ENCODE measurements around the gene DTX1.
A peak's percentile ranks its signal among the peaks of the same experiment; 100 is the strongest.
"Not testable (repeated sequence)": the region's sequence is repeated elsewhere in the genome, so short reads cannot be mapped to it uniquely, and the experiment has no call there.

Gene DTX1

DNA sequence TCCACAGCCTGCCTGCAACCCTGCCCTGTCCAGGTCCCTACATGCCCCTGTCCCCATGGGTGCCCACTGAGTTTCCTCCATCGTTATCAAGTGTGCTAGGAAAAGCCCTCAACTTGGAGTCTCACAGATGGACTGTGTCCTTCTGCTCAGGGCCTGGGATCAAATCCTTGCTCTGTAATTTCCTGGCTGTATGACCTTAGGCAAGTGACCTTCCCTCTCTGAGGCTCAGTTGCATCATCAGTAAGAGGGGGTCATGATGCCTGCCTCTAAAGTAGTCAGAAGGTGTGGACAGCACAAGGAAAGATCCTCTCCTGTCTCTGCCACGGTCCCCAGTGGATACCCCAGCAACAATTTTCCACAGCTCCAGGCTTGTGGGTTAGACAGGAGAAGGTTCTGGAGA is 56.9 kb downstream of the DTX1 start:
- DNase-seq (ENCODE audit: low spot score) (no peak), FAIRE-seq (no peak)

DNA sequence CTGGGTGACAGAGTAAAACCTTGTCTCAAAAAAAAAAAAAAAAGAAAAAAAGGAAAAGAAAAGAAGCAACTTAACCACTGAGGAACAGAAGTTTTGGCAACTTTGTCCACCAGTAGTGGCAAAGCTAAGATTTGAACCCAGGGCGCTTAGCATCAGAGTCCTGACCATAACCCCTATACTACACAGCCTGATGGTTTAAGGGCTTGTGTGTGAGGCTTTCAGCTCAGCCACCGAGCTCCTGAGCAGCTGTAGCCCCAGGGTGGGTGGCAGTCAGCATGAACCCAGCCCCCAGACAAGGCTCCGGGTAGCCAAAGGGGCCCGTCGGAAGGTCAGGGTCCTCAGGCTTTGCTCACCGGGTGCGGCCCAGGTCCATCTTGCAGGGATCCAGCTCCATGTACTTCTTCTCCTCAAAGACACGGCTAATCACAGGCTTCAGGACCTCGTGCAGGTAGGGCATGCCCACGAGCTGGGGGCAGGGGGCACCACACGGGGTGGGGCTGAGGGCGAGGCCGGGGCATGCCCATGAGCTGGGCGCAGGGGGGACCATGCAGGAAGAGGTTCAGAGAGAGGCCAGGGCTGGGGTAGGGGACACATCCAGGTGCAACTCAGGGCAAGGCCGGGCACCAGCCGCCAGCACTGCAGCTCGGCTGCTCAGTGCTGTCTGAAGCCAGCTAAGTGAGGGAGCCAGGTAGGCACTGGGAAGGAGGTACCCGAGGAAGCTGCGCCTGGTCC is 58.1 kb downstream of the DTX1 start:
- FAIRE-seq, result no peak
- no peak for DNase-seq (ENCODE audit: low spot score)

DNA sequence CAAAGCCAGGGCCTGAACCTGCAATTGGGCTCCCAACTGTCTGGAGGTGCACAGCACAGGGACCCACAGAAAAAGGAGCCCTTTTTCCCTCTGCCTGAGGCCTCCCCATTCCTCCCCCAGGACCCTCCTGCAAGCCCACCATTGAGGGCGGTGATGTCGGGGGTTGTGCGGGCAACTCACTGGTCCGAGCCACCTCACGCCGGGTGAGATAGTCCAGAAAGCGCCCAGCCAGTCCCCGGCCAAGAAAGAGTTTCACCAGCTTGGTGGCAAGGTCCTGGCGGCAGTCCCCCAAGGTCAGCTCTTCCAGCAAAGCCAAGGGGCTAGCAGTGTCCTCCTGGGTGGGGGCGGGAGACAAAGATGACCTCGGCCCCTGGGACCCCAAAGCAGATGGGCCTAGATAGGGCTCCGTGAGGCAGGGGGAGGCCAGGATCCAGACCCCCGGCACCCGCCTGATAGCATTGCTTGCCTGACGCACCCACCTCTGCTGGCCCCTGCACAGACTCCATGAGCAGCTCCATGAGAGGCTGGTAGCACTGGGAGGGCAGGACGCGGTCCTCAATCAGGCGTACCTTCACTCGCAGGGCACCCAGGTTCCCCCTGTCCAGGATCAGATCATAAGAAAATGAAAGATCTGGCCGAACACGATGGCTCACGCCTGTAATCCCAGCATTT is 59.1 kb downstream of the DTX1 start:
- FAIRE-seq, result no peak
- DNase-seq (ENCODE audit: low spot score), result no peak

DNA sequence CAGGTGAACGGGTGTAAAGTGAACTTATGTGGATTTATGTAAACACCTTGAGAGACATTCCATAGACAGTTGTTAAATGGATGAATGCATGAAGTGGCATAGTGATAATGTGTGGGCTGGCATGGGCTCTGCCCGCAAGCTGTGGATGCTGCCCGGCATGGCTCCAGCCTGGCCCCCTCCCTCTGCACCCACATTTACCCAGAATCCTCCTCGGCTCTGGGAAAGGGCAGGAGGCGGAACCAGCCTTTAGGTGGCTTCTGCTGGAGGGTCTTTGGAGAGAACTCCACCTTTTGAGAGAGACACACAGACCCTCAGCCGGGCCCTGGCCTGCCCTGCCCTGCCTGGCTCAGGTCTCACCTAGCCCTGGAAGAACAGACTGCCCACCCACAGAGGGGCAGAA is 60.3 kb downstream of the DTX1 start:
- DNase-seq (ENCODE audit: low spot score), result no peak
- no peak for FAIRE-seq

DNA sequence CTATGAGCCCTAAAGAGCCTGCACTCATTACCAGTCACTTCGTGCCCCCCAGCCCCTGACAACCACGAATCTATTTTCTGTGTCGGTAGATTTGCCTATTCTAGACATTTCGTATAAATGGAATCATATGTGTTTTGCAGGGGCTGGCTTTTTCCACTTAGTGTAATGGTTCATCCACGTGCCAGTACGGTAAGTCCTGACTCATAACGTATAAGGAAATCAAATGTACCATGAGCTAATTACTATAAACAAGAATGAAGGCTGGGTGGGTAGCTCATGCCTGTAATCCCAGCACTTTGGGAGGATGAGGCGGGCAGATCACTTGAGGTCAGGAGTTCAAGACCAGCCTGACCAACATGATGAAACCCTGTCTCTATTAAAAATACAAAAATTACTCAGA is 61.2 kb downstream of the DTX1 start:
- not testable (repeated sequence) for DNase-seq (ENCODE audit: low spot score); FAIRE-seq

DNA sequence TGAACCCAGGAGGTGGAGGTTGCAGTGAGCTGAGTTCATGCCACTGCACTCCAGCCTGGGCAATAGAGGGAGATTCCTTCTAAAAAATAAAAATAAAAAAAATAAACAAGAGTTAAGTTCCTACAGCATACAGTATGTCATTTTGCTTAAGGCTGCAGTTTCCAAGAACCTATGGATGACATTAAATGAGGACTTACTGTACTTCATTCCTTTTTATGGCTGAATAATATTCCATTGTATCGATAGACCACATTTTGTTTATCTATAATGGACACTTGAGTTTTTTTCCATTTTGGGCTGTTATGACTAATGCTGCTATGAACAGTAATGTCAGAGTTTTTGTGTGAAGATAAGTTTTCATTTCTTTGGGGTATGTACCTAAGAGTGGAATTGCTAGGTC is 61.6 kb downstream of the DTX1 start:
- DNase-seq (ENCODE audit: low spot score), result no peak
- FAIRE-seq, result no peak

DNA sequence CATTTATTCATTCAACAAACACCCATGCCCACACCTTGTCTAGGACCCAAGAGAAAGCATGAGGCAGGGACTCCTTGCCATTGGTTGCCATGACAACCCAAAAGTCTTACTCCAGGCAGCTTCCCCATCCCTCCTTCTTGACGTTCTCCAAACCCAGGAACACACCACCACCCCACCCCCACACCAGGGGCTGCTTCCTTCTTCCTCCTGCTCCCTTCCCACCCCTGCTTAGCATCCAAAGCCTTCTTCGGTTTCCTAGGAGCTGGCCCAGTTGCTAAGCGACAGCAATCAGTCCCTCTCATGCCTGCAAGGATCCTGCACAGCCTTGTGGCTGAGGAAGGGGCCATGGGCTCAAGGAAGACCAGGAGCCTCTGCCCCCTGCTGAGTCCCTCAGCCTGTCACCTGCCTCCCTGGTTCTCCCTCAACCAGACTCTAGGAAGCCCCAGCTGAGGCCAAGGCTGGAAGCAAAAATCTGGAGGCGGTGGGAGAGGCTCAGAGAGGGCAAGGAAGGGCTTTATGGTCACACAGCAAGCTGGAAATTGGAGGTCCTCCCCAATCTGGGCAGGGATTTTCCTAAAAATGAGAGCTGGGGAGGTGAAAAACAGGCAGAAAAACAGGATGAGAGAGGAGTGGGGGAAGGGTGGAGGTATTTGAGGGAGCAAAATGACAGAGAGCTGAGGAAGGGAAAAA is 63.6 kb downstream of the DTX1 start:
- DNase-seq (ENCODE audit: low spot score), result no peak
- no peak for FAIRE-seq

DNA sequence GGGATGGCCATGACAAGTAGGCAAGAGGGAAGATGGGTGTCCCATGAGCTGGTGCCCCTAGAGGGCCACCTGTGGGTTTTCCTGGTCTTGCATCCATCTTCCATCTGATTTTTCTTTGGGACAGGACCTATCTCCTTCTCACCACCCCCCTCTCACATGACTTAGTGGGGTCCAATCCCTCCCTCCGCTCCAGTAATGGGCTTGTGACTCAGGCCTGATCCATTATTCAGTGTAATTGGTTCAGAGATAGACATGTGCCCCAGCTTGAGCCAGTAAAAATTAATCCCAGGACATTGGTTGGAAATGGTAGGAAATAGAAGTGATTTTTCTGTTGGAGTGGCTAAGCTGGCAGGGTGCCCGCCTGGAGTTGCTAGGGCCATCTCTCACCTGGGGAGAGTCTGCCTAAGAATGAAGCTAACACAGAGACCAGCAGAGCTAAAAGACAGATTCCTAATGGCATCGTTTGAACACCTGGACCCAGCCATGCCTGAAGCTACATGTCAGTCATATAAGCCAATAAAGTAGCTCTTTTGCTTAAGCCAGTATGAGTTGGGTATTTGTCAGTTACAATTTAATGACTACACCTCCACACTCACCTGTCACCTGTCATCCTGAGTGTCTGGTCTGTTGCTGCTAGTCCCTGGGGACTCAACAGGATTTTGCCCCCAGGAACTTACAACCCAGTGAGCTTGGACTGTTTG is 64.3 kb downstream of the DTX1 start:
- DNase-seq (ENCODE audit: low spot score), result no peak
- FAIRE-seq, result no peak

DNA sequence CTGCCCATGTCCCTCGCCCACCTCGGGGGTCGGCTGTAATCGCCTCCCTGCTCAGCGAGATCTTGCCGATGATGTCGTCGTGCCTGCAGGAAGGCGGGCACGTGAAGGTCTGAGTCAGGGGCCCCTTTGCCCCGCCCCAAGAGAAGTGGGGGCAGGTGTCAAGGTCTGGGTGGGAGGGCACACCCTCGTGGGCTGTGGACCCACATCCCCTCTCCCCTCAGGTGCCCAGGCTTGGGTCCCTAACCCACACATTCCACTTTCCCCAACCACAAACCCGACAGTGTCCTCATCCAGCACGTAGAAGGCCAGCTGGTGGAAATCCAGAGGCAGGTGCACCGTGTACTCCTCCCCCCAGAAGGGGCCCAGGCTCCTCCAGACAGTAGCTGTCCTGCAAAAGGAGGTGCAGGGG is 71.3 kb downstream of the DTX1 start:
- DNase-seq (ENCODE audit: low spot score) (no peak), FAIRE-seq (no peak)

DNA sequence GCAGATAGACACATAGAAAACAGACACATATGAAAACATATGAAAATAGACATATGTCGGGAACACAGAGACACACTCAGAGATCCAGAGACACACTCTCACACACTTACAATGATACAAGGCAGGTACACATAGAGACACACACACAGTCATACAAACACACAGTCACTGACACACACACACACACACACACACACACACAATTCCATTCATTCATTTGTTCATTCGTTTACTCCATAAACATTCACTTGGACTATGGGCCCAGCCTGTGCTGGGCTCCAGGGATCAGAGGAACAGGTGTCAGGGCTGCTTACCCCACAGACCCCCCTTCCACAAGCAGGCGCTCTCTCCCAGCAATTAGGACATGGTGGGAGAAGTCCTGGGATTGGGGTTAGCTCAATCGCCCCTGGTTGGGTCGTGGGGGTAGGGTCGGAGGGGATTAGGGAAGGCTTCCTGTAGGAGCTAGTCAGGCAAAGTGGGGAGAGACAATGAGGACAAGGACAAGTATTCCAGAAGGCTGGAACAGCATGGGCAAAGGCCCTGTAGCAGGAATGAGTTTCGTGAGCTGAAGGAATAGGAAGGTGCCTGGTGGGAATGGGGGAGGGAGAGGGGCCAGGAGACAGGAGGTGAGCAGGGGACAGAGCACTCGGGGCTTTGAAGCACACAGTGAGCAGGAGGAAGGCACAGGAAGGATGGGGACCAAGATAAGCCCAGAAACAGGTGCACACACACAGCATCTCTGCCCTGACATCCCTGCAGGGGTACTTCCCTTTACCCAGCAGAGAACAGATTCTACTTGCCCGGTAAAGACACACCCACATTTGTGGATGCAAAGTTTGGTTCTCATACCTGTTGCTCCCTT is 72.5 kb downstream of the DTX1 start:
- FAIRE-seq, result no peak

DNA sequence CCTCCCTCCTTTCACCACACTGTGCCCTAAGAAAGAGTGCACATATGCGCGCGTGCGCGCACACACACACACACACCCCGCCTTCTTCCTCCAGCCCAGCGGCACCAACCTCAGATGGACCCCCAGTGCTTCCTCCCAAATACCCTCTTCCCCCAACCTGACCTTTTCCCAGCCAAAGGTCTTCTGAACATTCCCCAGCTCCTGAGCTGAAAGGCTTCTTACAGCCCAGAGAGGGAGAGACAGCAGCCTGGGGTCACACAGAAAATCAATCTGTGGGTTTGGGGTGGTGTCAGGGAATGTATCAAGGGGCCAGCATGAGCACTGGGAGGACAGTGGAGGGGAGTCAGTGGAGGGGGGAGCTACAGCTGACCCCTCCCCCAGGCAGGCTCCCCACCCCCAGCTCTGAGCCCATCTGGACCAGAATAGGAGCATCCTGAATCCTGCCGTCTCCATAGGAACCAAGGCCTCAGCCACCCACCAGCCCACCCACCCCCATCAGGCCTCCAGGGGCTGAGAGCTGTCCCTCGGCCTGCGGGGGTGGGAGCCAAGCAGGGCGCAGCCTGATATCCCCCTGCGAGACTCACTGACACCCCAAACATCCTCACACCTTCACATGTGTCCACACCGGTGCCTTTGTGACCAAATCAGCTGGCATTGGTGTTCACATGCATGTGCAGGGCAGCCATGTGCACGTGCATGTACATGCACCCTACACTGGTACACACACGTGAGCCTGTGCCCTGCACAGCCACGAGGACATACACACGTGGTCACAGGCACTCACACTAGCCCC is 73.3 kb downstream of the DTX1 start:
- DNase-seq (ENCODE audit: low spot score), result no peak
- peak; percentile 90 for FAIRE-seq

More for the DNA sequence above, 72.5 kb downstream of the DTX1 start:
- DNase-seq (ENCODE audit: low spot score), result no peak

DNA sequence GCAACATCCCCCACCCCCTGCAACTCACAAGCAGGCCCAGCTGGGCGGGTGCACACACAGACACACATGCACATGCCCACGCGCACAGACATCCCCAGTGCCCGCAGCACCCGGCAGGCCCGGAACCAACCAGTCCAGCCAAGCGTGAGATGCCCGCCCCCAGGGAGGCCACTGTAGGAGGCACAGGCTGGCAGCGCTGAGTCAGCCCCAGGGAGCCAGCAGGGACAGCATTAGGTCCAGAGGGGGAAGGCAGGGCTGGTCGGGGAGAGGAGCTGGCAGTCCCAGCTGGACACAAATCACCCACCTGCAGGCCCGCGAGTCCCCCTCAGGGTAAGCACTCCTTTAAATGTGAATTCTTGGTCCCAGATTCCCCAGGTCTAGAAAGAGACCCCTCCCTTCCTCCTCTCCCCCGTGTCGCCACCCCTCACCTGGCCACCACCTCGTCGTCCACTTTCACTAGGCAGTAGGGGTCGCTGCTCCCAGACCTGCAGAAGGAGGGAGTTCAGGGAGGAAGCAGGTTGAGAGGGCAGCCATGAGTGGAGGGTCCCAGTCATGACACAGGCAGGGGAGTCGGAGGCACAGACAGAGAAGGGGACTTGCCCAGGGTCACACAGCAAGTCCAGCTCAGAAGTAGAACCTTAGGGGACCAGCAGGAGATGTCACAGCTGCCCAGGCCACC is 74.1 kb downstream of the DTX1 start:
- DNase-seq (ENCODE audit: low spot score), result peak; percentile 70
- no peak for FAIRE-seq

DNA sequence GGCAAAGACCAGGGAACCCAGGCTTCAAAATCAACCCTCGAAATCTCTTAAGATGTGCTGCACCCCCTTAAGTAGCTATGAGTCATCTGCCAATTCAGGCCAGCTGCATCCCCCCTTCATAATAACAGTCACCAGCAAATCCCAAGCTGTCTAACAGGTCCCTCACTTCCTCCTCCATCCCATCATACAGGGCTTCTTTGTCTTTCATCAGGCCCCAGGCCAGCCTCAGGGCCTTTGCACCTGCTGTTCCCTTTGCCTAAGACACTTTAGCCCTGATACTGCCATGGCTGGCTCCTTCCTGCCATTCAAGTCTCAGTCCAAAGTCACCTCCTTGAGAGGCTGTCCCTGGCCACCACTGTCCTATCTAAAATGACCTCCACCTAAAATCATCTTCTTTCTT is 75.0 kb downstream of the DTX1 start:
- DNase-seq (ENCODE audit: low spot score) (no peak), FAIRE-seq (no peak)

DNA sequence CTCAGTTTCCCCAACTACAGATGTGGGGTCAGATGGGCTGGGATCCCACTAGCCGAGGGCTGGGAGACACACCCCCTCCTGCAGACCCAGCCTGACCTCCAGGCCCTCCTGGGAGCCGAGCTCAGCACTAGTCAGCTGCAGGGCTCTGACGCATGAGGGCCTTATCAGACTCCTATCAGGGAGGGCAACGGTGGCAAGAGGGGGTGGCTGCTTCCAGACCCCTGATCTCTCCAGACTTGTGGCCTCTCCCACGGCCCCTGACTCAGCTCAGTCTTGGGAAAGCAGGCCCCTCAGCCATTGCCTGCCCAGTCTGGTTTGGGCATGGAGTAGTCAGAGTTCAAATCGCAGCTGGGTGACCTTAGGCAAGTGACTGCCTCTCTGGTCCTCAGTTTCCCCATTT is 76.5 kb downstream of the DTX1 start:
- FAIRE-seq, result no peak
- DNase-seq (ENCODE audit: low spot score), result no peak

DNA sequence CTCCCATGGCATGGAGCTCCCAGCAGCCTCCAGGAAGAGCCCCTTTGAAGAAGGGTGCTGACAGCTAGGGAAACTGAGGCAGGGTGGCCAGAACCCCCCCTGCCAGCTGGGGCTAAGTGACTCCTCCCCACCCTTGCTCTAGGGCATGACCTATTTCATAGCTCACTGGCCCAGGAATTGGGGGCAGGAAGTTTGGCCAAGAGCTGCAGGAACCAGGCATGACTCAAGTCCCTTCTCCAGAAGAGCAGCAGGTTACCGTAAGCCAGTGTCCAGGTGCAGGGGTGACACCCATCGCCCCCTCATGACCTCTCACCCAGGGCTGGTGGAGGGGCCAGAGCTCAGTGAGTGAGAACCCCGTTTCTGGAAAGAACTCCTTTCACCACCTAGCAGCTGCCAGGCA is 77.1 kb downstream of the DTX1 start:
- FAIRE-seq (no peak), DNase-seq (ENCODE audit: low spot score) (no peak)

DNA sequence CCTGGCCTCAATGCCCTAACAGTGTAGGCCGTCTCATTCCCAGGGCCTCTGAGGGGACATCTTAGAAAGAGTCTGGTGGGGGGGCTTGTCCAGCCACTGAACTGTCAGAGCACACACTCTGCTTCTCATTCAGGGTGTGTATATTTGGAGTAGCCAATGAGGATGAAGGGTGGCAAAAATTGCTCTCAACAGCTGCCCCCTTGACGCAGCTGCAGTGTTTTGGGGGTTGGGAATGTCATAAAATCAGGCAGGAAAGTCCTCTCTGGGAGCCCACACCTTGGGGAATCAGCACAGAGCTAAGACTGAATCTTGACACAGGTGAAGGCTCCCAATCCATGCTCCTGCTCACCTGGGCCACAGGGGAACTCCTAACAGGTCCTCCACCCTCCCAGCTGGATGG is 77.5 kb downstream of the DTX1 start:
- DNase-seq (ENCODE audit: low spot score), result no peak
- FAIRE-seq, result no peak

DNA sequence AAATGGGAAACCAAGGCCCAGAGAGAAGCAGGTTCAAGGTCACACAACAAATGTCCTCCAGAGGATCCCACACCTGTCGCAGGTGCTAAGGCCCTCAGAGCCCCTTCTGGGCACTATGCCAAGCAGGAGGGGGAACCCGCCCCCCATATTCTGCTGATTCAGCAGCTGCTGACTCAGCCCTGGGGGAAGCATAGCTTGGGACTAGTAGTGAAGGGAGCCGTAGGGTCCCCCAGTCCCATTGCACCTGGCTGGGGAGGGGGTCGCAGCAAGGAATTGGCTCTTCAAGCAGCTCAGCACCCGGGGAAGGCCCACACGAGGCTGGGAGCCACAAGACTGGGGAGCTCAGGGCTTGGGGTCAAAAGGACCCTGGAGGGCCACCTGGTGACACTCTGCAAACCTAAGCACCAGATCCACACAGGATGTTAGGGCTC is 78.0 kb downstream of the DTX1 start:
- no peak for DNase-seq (ENCODE audit: low spot score)
- no peak for FAIRE-seq

DNA sequence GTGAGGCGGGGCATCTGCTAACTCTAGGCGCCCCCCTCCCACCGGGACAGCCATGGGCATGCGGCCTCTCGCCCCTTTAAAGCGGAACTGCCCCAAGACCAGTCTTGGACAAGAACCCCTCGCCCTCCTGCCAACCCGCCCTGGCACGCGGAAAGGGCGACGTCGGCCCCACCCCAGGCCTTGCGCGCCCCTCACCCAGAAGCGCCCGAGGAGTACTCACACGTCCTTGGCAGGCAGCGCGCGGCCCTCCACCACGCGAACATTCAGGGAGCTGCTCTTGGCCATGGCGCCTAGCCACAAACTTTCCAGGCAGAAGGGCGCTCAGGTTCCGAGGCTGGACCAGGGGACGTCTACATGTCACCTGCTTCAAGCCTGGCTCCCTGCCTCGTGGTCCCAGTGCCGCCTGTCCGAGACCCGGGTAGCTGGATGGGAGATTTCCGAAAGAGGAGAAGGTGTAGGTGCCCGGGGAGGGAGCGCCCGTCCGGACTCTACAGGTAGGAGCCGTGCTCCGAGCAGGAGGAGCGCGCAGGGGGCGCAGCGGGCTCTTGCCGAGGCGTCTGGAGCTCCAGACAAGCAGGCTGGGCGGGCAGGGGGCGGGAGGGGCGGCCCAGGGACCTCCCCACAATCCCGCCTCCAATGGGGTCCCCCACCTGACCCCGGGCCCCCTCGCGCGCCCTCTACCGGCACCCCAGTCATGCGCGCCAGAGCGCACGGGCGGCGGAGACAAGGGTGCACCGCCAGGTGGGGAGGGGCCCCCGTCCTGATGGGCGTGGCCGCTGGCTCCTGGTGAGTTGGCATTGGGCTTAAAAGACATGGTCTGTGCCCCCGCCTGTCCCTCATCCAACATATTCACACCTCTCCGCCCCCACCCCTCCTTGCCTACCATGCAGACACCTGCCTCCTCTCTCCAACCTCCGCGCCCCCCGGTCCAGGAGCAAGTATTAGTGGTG is 78.9 kb downstream of the DTX1 start, which contains the start of gene RASAL1:
Gene RASAL1, minus strand, starts transcription at position 584 of the 950 bp plus-strand sequence. Its CDS starts 299 bp downstream, at position 285.
- peak; percentile 93 for DNase-seq (ENCODE audit: low spot score)
- FAIRE-seq, result peak; percentile 79

All from urothelium cell line (cell line).